Breast epithelium (tissue), 3 donors: ENCODE results near the gene DNAAF3.

ENCODE experiments used
- CTCF ChIP-seq, 3 donors: fragments of 450-650 bp; IDR thresholded peaks; one replicate each; pipeline ENCODE4 v1.5.1; 2016 to 2017; ENCODE audit warnings: antibody characterized with exemption in 3 of 3, mild to moderate bottlenecking in 3 of 3, moderate library complexity in 3 of 3
- POLR2AphosphoS5 ChIP-seq, 3 donors: sonication (generic); formaldehyde crosslinking; IDR thresholded peaks; one replicate each; pipeline ENCODE4 v1.6.1; 2017; ENCODE audit warnings: antibody characterized with exemption in 3 of 3

- TF ChIP-seq CTCF (IDR thresholded peaks at IDR 0.05) (no peak), POLR2AphosphoS5 (IDR thresholded peaks at IDR 0.05) (no peak)
Observed at GRCh38 chr19:55160986-55161365, 5.4 kb downstream of the DNAAF3 start.
